ENCODE measurements around the gene CNTNAP2. TPM values are rescaled to one million over a fixed set of nuclear protein-coding genes. Genes with fewer than 3 reads are reported as not detected.

CNTNAP2 gene
- total RNA-seq, 1 experiment from 2014 or later, result 0.03 TPM

- Histone ChIP-seq H3K4me1 (ENCODE audit: control insufficient read depth, insufficient read depth, low read length) (no peaks in the 10 kb centered on the region), H3K4me3 (ENCODE audit: low read depth in 2 of 2, low read length in 2 of 2) (no peak overlapping the region), H3K27me3 (ENCODE audit: control insufficient read depth, insufficient read depth, low read length) (no peaks in the 10 kb centered on the region), H3K9me3 (ENCODE audit: control insufficient read depth, insufficient read depth, low read depth, low read length) (no peaks in the 10 kb centered on the region), H3K36me3 (ENCODE audit: control insufficient read depth, insufficient read depth, low read length) (no peaks in the 10 kb centered on the region), H3K27ac (ENCODE audit: low read length) (no peak overlapping the region)
- ChIA-PET CTCF (no interaction called here), POLR2A (no interaction called here)
- in situ Hi-C loops (cut with HindIII; ENCODE audit: low pct_unique_long_range_greater_than_20kb, low sequenced_read_pairs), result no loop called here
- TF ChIP-seq POLR2AphosphoS5 (IDR thresholded peaks at IDR 0.05; ENCODE audit: low read depth, low read length) (no peak), CTCF (IDR thresholded peaks at IDR 0.05) (no peak), REST (IDR thresholded peaks at IDR 0.05; ENCODE audit: insufficient read depth in 1 of 2, low read depth in 2 of 2, low read length in 1 of 2) (no peak), TCF7L2 (IDR thresholded peaks at IDR 0.05; ENCODE audit: low read depth, low read length) (no peak), SIN3A (IDR thresholded peaks at IDR 0.05; ENCODE audit: borderline replicate concordance, insufficient read depth, low read depth, low read length) (no peak)
- ATAC-seq, result no peak
- intact Hi-C loops (cut with micrococcal nuclease; ENCODE audit: unreplicated experiment), result no loop called here
- DNase-seq (ENCODE audit: low read depth, low spot score), result no peak
- no TSS peak for BruUV-seq (replicated peaks)
These were observed 229.5 kb downstream of the CNTNAP2 start for GRCh38 chr7:146346096-146346495.

- Histone ChIP-seq H3K4me3 (ENCODE audit: low read depth in 2 of 2, low read length in 2 of 2) (no peak overlapping the region), H3K9me3 (ENCODE audit: control insufficient read depth, insufficient read depth, low read depth, low read length) (0 out of 2 replicates have a peak, but pooled peaks cover 2% of the 10 kb centered on the region), H3K36me3 (ENCODE audit: control insufficient read depth, insufficient read depth, low read length) (no peaks in the 10 kb centered on the region; the same call in 1 of the 2 replicates), H3K27ac (ENCODE audit: low read length) (no peak overlapping the region), H3K4me1 (ENCODE audit: control insufficient read depth, insufficient read depth, low read length) (no peaks in the 10 kb centered on the region), H3K27me3 (ENCODE audit: control insufficient read depth, insufficient read depth, low read length) (no peaks in the 10 kb centered on the region)
- no peak for TF ChIP-seq SIN3A (IDR thresholded peaks at IDR 0.05; ENCODE audit: borderline replicate concordance, insufficient read depth, low read depth, low read length)
- TF ChIP-seq REST (IDR thresholded peaks at IDR 0.05; ENCODE audit: insufficient read depth in 1 of 2, low read depth in 2 of 2, low read length in 1 of 2), result no peak
- no peak for TF ChIP-seq POLR2AphosphoS5 (IDR thresholded peaks at IDR 0.05; ENCODE audit: low read depth, low read length)
- no TSS peak for BruUV-seq (replicated peaks)
- DNase-seq (ENCODE audit: low read depth, low spot score), result no peak
- ChIA-PET CTCF (no interaction called here), POLR2A (no interaction called here)
- intact Hi-C loops (cut with micrococcal nuclease; ENCODE audit: unreplicated experiment), result no loop called here
- in situ Hi-C loops (cut with HindIII; ENCODE audit: low pct_unique_long_range_greater_than_20kb, low sequenced_read_pairs), result no loop called here
- no peak for ATAC-seq
These were observed 238.6 kb downstream of the CNTNAP2 start for GRCh38 chr7:146355216-146355615.
